HepG2 (cell line): ENCODE measurements around the gene TBL3. TPM values are rescaled to one million over a fixed set of nuclear protein-coding genes. Genes with fewer than 3 reads are reported as not detected.

Source experiments
- ETV5 ChIP-seq: IDR thresholded peaks from 2 replicates; pipeline ENCODE4 v1.6.1; 2018; ENCODE audit warnings: missing biosample characterization, missing genetic modification reagents, inconsistent platforms, borderline replicate concordance
- EZH2 ChIP-seq: conservative IDR thresholded peaks from 2 replicates; pipeline ENCODE4 v1.6.1; 2012; ENCODE audit warnings: mild to moderate bottlenecking, low read depth, low read length, moderate library complexity
- HMG20A ChIP-seq: IDR thresholded peaks from 2 replicates; pipeline ENCODE4 v1.6.1; 2016; ENCODE audit warnings: borderline replicate concordance
- MAFG ChIP-seq: sonication (generic); formaldehyde crosslinking; IDR thresholded peaks from 2 replicates; pipeline ENCODE4 v1.5.1; 2020; ENCODE audit warnings: mild to moderate bottlenecking, missing genetic modification reagents
- MIXL1 ChIP-seq: IDR thresholded peaks from 2 replicates; pipeline ENCODE4 v1.6.1; 2016
- MXD1 ChIP-seq: sonication (generic); formaldehyde crosslinking; IDR thresholded peaks from 2 replicates; pipeline ENCODE4 v1.4.0; 2020; ENCODE audit warnings: mild to moderate bottlenecking, missing genetic modification reagents
- NR0B2 ChIP-seq: sonication (generic); formaldehyde crosslinking; IDR thresholded peaks from 2 replicates; pipeline ENCODE4 v1.4.0; 2020; ENCODE audit warnings: mild to moderate bottlenecking, missing genetic modification reagents
- PHF21A ChIP-seq: sonication (generic); formaldehyde crosslinking; IDR thresholded peaks from 2 replicates; pipeline ENCODE4 v1.5.0; 2020; ENCODE audit warnings: mild to moderate bottlenecking, missing genetic modification reagents
- THAP11 ChIP-seq: IDR thresholded peaks from 2 replicates; pipeline ENCODE4 v1.6.1; 2016; ENCODE audit warnings: missing biosample characterization, missing genetic modification reagents
- ZBTB2 ChIP-seq: sonication (generic); formaldehyde crosslinking; IDR thresholded peaks from 2 replicates; pipeline ENCODE4 v1.8.0; 2022; ENCODE audit warnings: low read depth, missing genetic modification reagents
- ZBTB7B ChIP-seq: sonication (generic); formaldehyde crosslinking; IDR thresholded peaks from 2 replicates; pipeline ENCODE4 v1.4.0; 2020; ENCODE audit warnings: missing genetic modification reagents
- ZFP90 ChIP-seq: sonication (generic); formaldehyde crosslinking; IDR thresholded peaks from 2 replicates; pipeline ENCODE4 v1.8.0; 2022; ENCODE audit warnings: missing genetic modification reagents, mild to moderate bottlenecking, inconsistent platforms, borderline replicate concordance
- ZMYM2 ChIP-seq: sonication (generic); formaldehyde crosslinking; IDR thresholded peaks from 2 replicates; pipeline ENCODE4 v1.8.0; 2022; ENCODE audit warnings: mild to moderate bottlenecking, missing genetic modification reagents
- ZNF136 ChIP-seq: sonication (generic); formaldehyde crosslinking; IDR thresholded peaks from 2 replicates; pipeline ENCODE4 v1.8.1; 2022; ENCODE audit warnings: low read depth, mild to moderate bottlenecking, moderate library complexity, missing genetic modification reagents
- ZNF350 ChIP-seq: sonication (generic); formaldehyde crosslinking; IDR thresholded peaks from 2 replicates; pipeline ENCODE4 v1.4.0; 2020; ENCODE audit warnings: mild to moderate bottlenecking, low read depth, missing genetic modification reagents, borderline replicate concordance
- ZNF430 ChIP-seq: sonication (generic); formaldehyde crosslinking; IDR thresholded peaks from 2 replicates; pipeline ENCODE4 v1.9.0; 2021; ENCODE audit warnings: mild to moderate bottlenecking, missing genetic modification reagents
- ZNF496 ChIP-seq: sonication (generic); formaldehyde crosslinking; IDR thresholded peaks from 2 replicates; pipeline ENCODE4 v1.8.1; 2023; ENCODE audit warnings: mild to moderate bottlenecking, moderate library complexity, missing genetic modification reagents; ENCODE audit not compliant: insufficient replicate concordance
- ZNF562 ChIP-seq: sonication (generic); formaldehyde crosslinking; IDR thresholded peaks from 2 replicates; pipeline ENCODE4 v1.8.0; 2022; ENCODE audit warnings: missing genetic modification reagents, borderline replicate concordance
- ZNF570 ChIP-seq: sonication (generic); formaldehyde crosslinking; IDR thresholded peaks from 2 replicates; pipeline ENCODE4 v1.4.0; 2020; ENCODE audit warnings: mild to moderate bottlenecking, missing genetic modification reagents, borderline replicate concordance
- ZNF883 ChIP-seq: sonication (generic); formaldehyde crosslinking; IDR thresholded peaks from 2 replicates; pipeline ENCODE4 v1.5.1; 2020; ENCODE audit warnings: mild to moderate bottlenecking, missing genetic modification reagents; ENCODE audit errors: not compliant biosample characterization
- polyA plus RNA-seq, 8 experiments: library from polyadenylated mRNA; depleted of rRNA in 3 of 8; stranded (reverse) in 7 of 8; unstranded in 1 of 8; fragments of >200 nt; fragmentation: Illumina TruSeq in 4 of 8; extraction: Trizol in 4 of 8; gene quantifications; 2 replicates each; pipeline versions ENCODE4 v1.2.1 to v1.2.3, GENCODE V29; 2011 to 2016; ENCODE audit warnings: low read depth in 4 of 8, missing spikeins in 1 of 8, mixed read lengths in 1 of 8; ENCODE audit not compliant: insufficient read depth in 1 of 8
- total RNA-seq, 5 experiments: library from RNA; depleted of rRNA; stranded (reverse); fragments of >200 nt; fragmentation: Illumina TruSeq; extraction: Trizol; gene quantifications; 2 replicates each; pipeline ENCODE4 v1.2.3, GENCODE V29; 2016; ENCODE audit warnings: low read depth in 1 of 5
- TF ChIP-seq, protein P1 (sequence below): sonication (generic); formaldehyde crosslinking; IDR thresholded peaks from 2 replicates; pipeline ENCODE4 v1.5.1; 2020; ENCODE audit warnings: missing genetic modification reagents, mild to moderate bottlenecking, borderline replicate concordance
- TF ChIP-seq, protein P2 (sequence below): IDR thresholded peaks from 2 replicates; pipeline ENCODE4 v1.6.1; 2016; ENCODE audit warnings: missing genetic modification reagents, missing compliant biosample characterization

TBL3 gene
- total and polyA plus RNA-seq, 2 of the 13 experiments (the other 11 are each of a cell fraction or from before 2014, with no cell fraction given) = 16.8 to 38.0 TPM

DNA sequence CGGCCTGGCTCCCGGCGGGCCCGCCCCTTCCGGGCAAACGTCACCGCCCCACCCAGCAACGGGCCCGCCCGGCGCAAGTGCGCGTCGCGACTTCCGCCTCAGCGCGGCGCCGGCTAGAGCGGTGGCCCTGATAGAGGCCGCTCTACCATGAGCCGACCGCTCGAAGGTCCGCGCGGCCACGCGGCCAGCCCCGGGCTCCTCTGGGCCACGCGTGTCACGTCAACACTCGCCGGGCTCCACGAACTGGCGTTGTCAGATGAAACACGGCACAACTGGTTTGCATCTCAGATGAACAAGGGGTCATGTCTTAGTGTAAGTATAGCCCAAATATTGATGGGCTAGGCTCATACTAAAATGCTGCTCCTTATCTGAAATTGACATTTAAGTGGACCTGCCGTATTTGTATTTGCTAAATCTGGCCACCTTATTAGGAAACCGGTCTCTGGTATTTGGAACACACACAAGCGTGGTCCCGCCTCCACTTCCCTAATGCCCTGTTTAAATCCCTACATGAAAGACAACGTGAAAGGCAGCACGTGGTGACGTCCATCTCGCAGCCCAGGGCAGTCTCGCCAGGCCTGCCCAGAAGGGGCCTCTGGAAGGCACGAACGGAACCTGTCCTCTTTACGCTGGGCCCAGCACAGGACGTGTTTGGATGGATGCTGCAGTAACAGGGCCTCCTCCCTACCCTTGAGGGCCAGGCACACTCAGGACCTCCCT is 38.1 kb downstream of the TBL3 start, which contains the start of gene ZNF598 (continued):
- TF ChIP-seq ZNF350 (peak; percentile 67; the same call in 1 of the 2 replicates), ZNF562 (no peak), ZFP90 (CRISPR knock-in tag) (peak; percentile 91), ZMYM2 (CRISPR knock-in tag) (no peak), ZNF430 (CRISPR knock-in tag) (peak; percentile 60; the same call in 1 of the 2 replicates), MXD1 (CRISPR knock-in tag) (peak; percentile 90), MIXL1 (no peak; the same call in 1 of the 2 replicates), ZNF496 (no peak), ZNF136 (CRISPR knock-in tag) (no peak), ZBTB7B (CRISPR knock-in tag) (peak; percentile 23; the same call in 1 of the 2 replicates), PHF21A (CRISPR knock-in tag) (peak; percentile 55), HMG20A (CRISPR knock-in tag) (no peak), NR0B2 (CRISPR knock-in tag) (0 out of 2 replicates have a peak, but pooled peaks have one; percentile 61), ZNF570 (no peak), ETV5 (peak; percentile 23; the same call in 1 of the 2 replicates), EZH2 (no peak), ZNF883 (CRISPR knock-in tag) (peak; percentile 78), THAP11 (peak; percentile 93), MAFG (no peak), ZBTB2 (CRISPR knock-in tag) (peak; percentile 89)
- TF ChIP-seq, protein P1, sequence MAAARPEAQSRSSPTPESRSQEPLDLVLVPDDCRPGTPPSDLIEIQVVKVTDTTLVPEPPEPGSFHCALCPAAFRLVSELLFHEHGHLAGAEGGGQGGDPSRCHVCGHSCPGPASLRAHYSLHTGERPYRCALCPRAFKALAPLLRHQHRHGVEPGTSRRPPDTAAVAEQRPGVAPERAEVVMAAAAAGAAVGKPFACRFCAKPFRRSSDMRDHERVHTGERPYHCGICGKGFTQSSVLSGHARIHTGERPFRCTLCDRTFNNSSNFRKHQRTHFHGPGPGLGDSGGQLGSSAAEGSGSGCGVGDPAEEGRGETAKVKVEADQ (CRISPR knock-in tag) = peak; percentile 88
- TF ChIP-seq, protein P2, sequence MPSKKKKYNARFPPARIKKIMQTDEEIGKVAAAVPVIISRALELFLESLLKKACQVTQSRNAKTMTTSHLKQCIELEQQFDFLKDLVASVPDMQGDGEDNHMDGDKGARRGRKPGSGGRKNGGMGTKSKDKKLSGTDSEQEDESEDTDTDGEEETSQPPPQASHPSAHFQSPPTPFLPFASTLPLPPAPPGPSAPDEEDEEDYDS (CRISPR knock-in tag) = peak; percentile 9
